Activated T-helper 2 cell treated with anti-CD3 and anti-CD28 coated beads, Interferon-gamma antibody, Interleukin-2, Interleukin-4, amounts not matched to agents 10 μg/mL and 5 μg/mL and 100 μg/mL, durations not matched to agents 14 hours and 24 hours and 36 hours (primary cell): ENCODE data around the gene IGSF9B. TPM values are rescaled to one million over a fixed set of nuclear protein-coding genes. Genes with fewer than 3 reads are reported as not detected.

Source experiments
- DNase-seq: peaks from one replicate; pipeline ENCODE4 v3.0.0; 2021; ENCODE audit warnings: low spot score
- H3K27ac Mint-ChIP-seq: one replicate; pipeline ENCODE4 v1.8.0; 2021; ENCODE audit warnings: mixed read lengths
- H3K27me3 Mint-ChIP-seq: one replicate; pipeline ENCODE4 v1.8.0; 2021; ENCODE audit warnings: low read depth, mixed read lengths
- H3K36me3 Mint-ChIP-seq: one replicate; pipeline ENCODE4 v1.8.0; 2021; ENCODE audit warnings: low read depth, mixed read lengths
- H3K4me1 Mint-ChIP-seq: one replicate; pipeline ENCODE4 v1.8.0; 2021; ENCODE audit warnings: low read depth, mixed read lengths
- H3K4me3 Mint-ChIP-seq: one replicate; pipeline ENCODE4 v1.8.0; 2021; ENCODE audit warnings: low read depth, mild to moderate bottlenecking, moderate library complexity, mixed read lengths
- H3K9me3 Mint-ChIP-seq: one replicate; pipeline ENCODE4 v1.8.0; 2021; ENCODE audit warnings: mixed read lengths
- intact Hi-C: fragments of 100-400 bp; cut with micrococcal nuclease; formaldehyde crosslinking; loops from one replicate; pipeline ENCODE4 v1.15.1; 2023
- total RNA-seq: library from RNA; stranded (reverse); gene quantifications from 2 replicates; pipeline ENCODE4 v1.2.3, GENCODE V29; 2022

The IGSF9B gene
- total RNA-seq, 1 donor from 2014 or later, result 101 TPM

DNA sequence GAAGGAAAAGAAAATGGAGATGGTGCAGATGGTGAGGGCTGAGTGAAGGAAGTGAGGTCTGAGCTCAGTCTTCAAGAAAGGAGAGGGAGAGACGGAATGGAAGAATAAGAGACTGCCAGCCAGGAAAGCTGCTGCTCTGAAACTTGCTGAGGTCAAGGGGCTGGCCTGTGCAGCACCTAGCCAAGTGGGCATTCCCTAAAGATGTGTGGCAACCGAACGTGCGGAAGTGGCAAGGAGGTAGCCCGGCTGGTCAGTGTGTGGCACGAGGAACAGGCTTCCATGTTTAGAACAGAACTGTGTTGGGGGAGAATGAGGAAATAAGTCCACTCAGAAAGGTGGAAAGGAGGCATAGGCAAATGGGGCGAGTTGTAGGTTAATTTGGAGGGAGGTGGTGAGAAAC lies 7.6 kb upstream of the IGSF9B start:
- intact Hi-C loops, result no loop called here
- H3K27me3 Mint-ChIP-seq, result peaks cover 21% of the 10 kb centered on the region

DNA sequence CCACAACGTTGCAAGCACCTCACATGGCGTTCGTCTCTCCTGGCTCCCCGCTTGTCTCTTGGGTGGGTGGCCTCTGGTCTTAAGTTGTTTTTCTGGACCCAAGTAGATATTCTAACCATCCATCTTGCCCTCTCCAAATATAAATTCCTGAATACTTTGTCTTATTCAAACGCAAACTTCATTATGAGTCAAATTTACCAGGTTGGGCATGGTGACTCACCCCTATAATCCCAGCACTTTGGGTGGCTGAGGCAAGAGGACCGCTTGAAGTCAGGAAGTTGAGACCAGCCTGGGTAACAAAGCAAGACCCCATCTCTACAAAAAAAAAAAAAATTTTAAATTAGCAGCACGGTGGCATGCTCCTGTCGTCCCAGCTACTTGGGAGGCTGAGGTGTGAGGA lies 5.1 kb upstream of the IGSF9B start:
- no peak overlapping the region for H3K4me3 Mint-ChIP-seq
- DNase-seq, result no peak
- peaks cover 21% of the 10 kb centered on the region for H3K27me3 Mint-ChIP-seq
- no peaks in the 10 kb centered on the region for H3K36me3 Mint-ChIP-seq
- no peak overlapping the region for H3K27ac Mint-ChIP-seq
- H3K9me3 Mint-ChIP-seq, result no peaks in the 10 kb centered on the region
- intact Hi-C loops, result loop anchor here (2.0 kb wide), 1 partner anchor 15 kb away; no protein-coding TSS in a partner anchor
- peaks cover 17% of the 10 kb centered on the region for H3K4me1 Mint-ChIP-seq

More for the DNA sequence above, 7.6 kb upstream of the IGSF9B start:
- DNase-seq, result no peak
- Mint-ChIP-seq H3K36me3 (no peaks in the 10 kb centered on the region), H3K27ac (no peak overlapping the region), H3K4me1 (peaks cover 17% of the 10 kb centered on the region), H3K4me3 (no peak overlapping the region), H3K9me3 (no peaks in the 10 kb centered on the region)

DNA sequence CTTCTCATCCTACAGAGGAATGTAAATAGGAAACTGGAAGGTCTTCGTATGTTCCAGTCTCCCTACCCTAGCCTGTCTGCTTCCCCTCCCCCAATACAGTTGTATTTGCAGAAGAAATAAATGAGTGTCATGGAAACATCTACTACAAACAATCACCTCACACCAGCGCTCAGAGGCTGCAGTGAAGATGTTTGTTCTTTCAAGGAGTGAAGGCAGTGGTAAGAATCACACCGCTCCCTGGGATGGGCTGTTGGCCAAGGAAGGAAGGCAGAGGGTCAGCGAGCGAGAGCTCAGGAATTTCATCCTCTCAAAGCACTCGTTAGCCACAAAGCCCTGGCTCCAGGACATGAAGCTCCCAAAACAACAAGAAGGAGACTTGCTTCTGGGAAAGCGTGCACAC lies 1.1 kb upstream of the IGSF9B start:
- Mint-ChIP-seq H3K4me3 (peak overlapping the region; percentile 83), H3K9me3 (no peaks in the 10 kb centered on the region), H3K27me3 (peaks cover 10% of the 10 kb centered on the region), H3K27ac (peak overlapping the region; percentile 86), H3K36me3 (peaks cover 19% of the 10 kb centered on the region), H3K4me1 (peaks cover 41% of the 10 kb centered on the region)
- intact Hi-C loops, result loop anchor here (1.0 kb wide), 2 partner anchors 13 to 30 kb away; no protein-coding TSS in a partner anchor
- no peak for DNase-seq

DNA sequence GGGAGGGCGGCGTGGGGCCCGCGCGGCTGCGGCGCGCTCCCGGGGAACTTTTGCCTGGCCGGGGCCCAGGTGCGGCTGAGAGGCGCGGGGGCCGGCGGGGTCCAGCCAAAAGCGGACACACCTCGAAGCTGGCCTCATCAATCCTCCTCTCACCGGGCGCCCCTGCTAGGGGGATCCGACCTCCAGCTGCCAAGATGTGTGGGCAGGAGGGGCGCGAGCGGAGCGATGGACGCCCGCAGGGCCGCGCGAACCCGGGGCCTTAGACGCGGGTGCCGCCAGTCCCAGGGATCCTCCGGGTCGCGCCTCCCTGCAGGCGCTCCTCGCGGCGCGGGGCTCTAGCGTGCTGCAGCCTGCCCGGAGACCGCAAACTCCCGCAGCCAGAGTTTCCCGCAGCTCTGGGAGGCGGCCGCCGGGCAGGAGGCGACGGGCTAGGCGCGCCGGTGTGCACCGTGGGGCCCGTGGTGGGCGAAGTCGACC lies 785 bp downstream of the IGSF9B start:
- H3K27ac Mint-ChIP-seq, result no peak overlapping the region
- DNase-seq, result no peak

DNA sequence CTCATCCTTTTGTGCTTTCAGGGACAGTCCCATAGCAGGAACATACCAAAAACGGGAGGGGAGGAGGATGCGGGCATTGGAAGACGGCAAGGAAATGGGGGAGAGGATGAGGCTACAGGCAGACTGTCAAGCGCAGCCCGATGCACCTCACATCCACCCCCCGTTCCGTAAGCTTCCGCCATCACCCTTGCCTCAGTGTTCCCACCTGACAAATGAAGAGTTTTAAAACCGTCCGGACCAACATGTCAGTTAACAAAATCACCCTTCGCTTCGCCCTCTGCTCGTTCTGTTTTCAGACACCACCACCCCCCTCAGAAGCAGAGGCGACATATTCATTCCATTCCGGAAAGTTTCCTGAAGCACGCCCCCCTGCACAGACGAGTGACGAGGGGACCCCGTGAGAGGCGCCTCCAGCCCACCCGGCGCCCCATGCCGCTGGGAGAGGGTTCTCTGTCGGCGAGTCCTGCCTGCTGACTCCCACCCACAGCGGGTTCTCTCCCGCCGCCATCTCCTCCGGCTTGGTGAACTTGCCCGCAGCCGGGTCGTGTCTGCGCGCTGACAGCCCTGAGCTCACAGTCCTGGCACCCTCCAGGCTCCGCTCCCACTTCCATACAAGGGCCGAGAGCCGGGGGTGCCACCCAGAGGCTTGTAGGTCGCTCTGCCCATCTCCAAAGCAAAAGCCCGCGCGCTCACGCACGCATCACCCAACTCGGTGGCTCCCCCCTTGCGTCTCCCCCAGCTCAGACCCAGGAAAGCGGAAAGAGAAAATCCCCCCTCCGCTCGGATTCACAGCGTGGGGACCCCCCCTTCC lies 1.5 kb downstream of the IGSF9B start:
- intact Hi-C loops, result no loop called here
- peaks cover 7% of the 10 kb centered on the region for H3K27me3 Mint-ChIP-seq
- no peaks in the 10 kb centered on the region for H3K9me3 Mint-ChIP-seq
- H3K27ac Mint-ChIP-seq, result peak overlapping the region; percentile 67
- peaks cover 46% of the 10 kb centered on the region for H3K4me1 Mint-ChIP-seq
- H3K36me3 Mint-ChIP-seq, result peaks cover 19% of the 10 kb centered on the region
- DNase-seq, result no peak
- H3K4me3 Mint-ChIP-seq, result peak overlapping the region; percentile 91

More for the DNA sequence above, 785 bp downstream of the IGSF9B start:
- H3K9me3 Mint-ChIP-seq, result no peaks in the 10 kb centered on the region
- peaks cover 46% of the 10 kb centered on the region for H3K4me1 Mint-ChIP-seq
- peaks cover 7% of the 10 kb centered on the region for H3K27me3 Mint-ChIP-seq
- H3K4me3 Mint-ChIP-seq, result peak overlapping the region; percentile 54
- intact Hi-C loops, result no loop called here
- peaks cover 19% of the 10 kb centered on the region for H3K36me3 Mint-ChIP-seq

DNA sequence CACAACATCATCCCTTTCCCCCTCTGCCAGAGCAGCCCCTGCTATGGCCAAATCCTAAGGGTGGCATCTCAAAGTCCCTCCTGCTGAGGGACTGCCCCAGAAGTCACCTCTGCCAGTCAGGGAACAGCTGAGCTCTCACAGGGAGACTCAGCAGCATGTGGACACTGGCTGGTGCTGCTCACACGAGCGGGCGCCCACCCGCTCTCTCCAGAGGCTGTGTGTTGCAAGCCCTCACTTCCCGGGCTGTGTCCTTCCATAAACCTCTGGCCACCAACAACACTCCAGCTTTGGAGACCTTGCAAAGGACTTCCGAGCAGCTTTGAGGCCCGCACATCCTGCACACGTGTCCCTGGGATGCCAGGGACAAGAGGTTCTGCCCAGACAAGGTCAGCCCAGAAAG lies 2.8 kb downstream of the IGSF9B start:
- peak overlapping the region; percentile 28 for H3K27ac Mint-ChIP-seq

DNA sequence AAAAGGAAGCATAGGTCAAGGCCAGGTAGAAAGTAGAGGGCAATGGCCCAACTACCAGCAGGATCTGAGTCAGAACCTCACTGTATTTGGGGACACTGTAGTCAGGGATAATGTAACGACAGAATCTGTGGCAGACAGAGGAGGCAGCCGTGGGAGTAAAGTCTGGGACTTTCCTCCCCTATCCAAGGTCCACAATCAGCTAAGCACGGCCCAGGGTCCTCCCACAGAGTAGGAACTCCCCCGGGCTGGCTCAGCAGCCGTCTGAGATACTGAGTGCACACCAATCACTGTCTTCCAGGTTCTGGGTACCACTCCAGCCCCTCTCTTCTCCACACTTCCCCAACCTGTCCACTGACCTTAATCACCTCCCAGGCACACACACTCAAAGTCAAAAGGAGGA lies 3.2 kb downstream of the IGSF9B start:
- peak overlapping the region; percentile 91 for H3K4me3 Mint-ChIP-seq
- H3K27me3 Mint-ChIP-seq, result peaks cover 1% of the 10 kb centered on the region
- no peak for DNase-seq
- H3K9me3 Mint-ChIP-seq, result no peaks in the 10 kb centered on the region
- peaks cover 62% of the 10 kb centered on the region for H3K4me1 Mint-ChIP-seq
- H3K27ac Mint-ChIP-seq, result peak overlapping the region; percentile 80
- intact Hi-C loops, result no loop called here
- H3K36me3 Mint-ChIP-seq, result peaks cover 23% of the 10 kb centered on the region

More for the DNA sequence above, 2.8 kb downstream of the IGSF9B start:
- peaks cover 59% of the 10 kb centered on the region for H3K4me1 Mint-ChIP-seq
- peak overlapping the region; percentile 91 for H3K4me3 Mint-ChIP-seq
- peaks cover 23% of the 10 kb centered on the region for H3K36me3 Mint-ChIP-seq
- no peak for DNase-seq
- H3K27me3 Mint-ChIP-seq, result peaks cover 5% of the 10 kb centered on the region
- no peaks in the 10 kb centered on the region for H3K9me3 Mint-ChIP-seq
- intact Hi-C loops, result no loop called here

DNA sequence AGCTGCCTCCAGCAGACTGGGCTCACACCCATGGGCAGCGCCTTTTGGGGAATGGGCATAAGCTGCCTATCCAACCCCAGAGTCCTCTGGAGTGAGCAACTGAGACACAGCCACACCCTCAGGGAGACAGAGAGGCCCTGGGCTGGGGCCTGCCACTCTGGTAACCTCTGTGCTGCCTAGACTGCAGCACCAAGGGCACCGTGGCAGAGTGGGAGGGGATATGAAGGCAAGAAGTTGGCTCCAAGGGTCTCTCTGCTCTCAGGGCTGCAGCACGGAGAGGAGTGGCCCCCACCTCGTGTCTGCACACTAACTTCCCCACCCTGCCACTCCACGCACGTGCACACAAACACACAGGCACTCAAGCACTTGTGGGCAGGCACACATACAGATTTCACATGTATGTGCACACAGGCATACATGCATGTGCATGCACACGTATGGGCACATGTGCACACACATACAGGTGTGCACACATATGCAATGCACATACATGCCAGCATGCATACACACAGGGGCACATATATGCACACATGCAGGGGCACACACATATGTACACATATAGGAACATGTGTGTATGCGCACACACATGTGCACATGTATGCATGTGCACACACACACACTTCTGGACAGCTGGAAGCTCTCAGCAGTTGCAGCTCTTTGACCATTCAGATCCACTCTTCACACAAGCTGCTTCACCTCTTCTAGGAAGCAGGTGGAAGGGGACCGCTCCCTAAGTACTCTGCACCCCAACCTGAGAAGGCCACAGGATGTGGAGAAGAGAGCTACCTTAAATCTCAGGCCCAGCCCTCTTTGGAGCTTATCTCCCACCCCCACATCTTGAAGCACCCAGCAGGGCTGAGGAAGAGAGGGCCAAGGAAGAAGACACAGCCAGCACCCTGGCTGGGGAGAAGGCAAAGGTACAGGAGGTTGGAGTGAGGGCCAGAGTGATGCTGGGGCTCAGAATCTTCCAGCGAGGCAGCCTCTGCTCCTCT lies 4.3 kb downstream of the IGSF9B start:
- intact Hi-C loops, result no loop called here
- H3K9me3 Mint-ChIP-seq, result no peaks in the 10 kb centered on the region
- H3K4me3 Mint-ChIP-seq, result peak overlapping the region; percentile 91
- H3K27me3 Mint-ChIP-seq, result no peaks in the 10 kb centered on the region
- H3K4me1 Mint-ChIP-seq, result peaks cover 66% of the 10 kb centered on the region
- DNase-seq, result no peak
- peak overlapping the region; percentile 80 for H3K27ac Mint-ChIP-seq
- H3K36me3 Mint-ChIP-seq, result peaks cover 23% of the 10 kb centered on the region

DNA sequence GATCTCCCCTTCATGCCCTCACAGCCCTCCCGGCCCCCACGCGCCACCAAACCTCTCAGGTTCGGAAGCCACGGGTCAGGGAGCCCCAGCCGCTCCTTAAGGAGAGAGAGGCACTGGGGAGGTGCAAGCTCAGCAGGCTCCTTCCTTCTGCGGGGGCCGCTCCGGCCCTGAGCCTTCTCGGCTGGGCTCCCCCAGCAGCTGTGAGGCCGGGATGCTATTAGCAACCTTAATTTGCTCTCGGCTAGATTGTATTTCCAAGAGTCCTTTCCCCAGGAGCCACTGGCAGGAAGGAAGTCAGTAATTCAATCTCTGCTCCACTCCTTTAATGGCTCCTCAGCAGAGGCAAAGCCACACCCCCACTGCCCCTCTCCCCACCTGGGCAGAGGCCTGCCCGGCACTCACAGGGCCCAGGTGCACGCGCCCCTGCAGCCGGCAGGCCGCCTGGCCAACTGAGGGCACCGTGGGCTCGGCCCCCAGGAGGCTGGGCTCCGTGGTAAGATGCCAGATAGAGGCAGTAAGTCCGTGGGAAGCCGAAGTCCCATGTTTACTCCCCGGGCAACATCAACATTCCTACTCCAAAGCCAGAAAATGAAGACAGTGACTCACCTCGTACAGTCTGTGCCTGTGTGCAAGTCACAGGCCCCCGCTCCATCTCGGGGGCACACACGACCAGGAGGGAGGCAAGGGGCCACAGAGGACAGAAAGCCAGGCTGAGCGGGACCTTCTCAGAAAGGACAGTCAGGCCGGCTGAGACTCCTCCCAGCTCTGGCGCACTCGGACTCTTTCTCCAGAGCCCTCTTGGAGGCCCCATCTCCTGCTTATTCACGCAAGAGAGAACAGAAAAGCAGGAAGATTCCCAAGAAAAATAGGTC lies 5.2 kb downstream of the IGSF9B start:
- no peak for DNase-seq
- Mint-ChIP-seq H3K27ac (no peak overlapping the region), H3K4me1 (peaks cover 69% of the 10 kb centered on the region), H3K9me3 (no peaks in the 10 kb centered on the region), H3K36me3 (peaks cover 23% of the 10 kb centered on the region), H3K27me3 (no peaks in the 10 kb centered on the region), H3K4me3 (no peak overlapping the region)
- intact Hi-C loops, result no loop called here

DNA sequence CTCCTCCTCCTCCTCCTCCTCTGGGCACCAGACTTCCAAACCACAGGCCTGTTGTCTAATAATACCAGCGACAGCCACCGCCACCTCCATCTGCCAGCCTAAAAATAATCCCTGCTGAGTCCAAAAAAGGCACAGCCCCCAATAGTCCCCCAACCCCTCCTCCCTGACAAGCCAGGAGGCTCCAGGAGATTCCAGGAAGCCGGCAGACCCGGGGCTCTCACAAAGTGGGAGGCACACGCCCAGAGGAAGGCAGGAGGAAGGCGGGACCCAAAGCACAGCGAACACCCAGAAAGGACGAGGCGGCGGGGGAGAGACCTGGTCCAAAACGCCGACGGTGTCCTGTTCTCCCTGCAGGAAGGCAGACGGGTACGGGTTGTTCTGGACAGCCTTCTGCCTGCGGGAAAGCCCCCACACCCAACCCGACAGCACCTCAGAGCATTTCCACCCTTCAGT lies 5.9 kb downstream of the IGSF9B start:
- no peaks in the 10 kb centered on the region for H3K27me3 Mint-ChIP-seq
- H3K9me3 Mint-ChIP-seq, result no peaks in the 10 kb centered on the region
- DNase-seq, result no peak
- H3K27ac Mint-ChIP-seq, result no peak overlapping the region
- intact Hi-C loops, result no loop called here
- H3K4me3 Mint-ChIP-seq, result no peak overlapping the region
- H3K4me1 Mint-ChIP-seq, result peaks cover 72% of the 10 kb centered on the region
- peaks cover 23% of the 10 kb centered on the region for H3K36me3 Mint-ChIP-seq

DNA sequence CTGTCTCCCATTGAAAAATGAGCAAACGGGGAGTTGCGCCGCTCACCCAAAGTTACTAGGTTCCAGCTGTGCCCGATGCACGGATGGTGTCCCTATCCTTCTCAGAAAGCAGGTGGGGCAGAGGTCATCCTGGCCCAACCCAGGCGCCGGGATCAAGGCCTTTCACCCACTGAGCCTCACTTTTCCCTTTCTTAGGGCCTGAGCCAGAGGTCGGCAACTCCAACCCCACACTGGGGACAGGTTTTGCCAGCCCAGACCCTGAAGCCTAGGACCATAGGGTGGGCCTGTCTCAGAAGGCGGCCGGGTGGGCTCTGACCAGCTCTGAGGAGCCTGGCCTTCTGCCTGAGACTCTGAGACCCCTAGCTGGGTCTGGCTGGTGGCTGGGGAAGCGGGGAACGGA lies 6.3 kb downstream of the IGSF9B start:
- H3K4me3 Mint-ChIP-seq, result no peak overlapping the region
- no peaks in the 10 kb centered on the region for H3K9me3 Mint-ChIP-seq
- H3K27me3 Mint-ChIP-seq, result no peaks in the 10 kb centered on the region
- no peak overlapping the region for H3K27ac Mint-ChIP-seq
- H3K4me1 Mint-ChIP-seq, result peaks cover 76% of the 10 kb centered on the region
- peaks cover 24% of the 10 kb centered on the region for H3K36me3 Mint-ChIP-seq
- DNase-seq, result no peak
- intact Hi-C loops, result no loop called here

DNA sequence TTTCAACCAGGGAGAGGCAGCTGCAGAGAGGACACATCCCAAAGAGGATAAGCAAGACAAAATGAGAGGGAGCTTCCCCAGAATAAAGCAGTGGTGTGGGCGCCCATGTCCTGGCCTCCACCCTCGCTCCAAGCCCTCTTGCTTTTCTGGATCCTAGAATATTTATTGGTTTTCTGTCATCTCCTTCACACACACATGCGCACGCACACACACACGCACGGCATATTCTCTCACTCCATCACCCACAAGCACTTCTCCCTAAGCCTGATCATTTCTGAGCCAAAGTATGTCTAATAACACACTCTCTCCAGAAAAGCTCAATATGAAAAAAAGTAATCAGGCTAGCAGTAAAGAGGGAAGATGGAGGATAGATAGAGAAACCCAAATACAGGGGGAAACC lies 7.6 kb downstream of the IGSF9B start:
- H3K9me3 Mint-ChIP-seq, result no peaks in the 10 kb centered on the region
- peak overlapping the region; percentile 28 for H3K4me3 Mint-ChIP-seq
- no peak for DNase-seq
- H3K4me1 Mint-ChIP-seq, result peaks cover 73% of the 10 kb centered on the region
- H3K27ac Mint-ChIP-seq, result peak overlapping the region; percentile 76
- H3K27me3 Mint-ChIP-seq, result no peaks in the 10 kb centered on the region
- intact Hi-C loops, result loop anchor here (5.0 kb wide), 1 partner anchor 273 kb away; the partner anchor contains the start of genes NCAPD3 and VPS26B
- peaks cover 27% of the 10 kb centered on the region for H3K36me3 Mint-ChIP-seq
